RWPE2 (cell line): ENCODE data around the gene SMIM12.
A peak's percentile ranks its signal among the peaks of the same experiment; 100 is the strongest.

ENCODE experiments used
- ATAC-seq: fragments of 200-7000 bp; cut with Tn5 transposase; 3 replicates; pipeline ENCODE4 v1.9.1; 2021; ENCODE audit warnings: low read depth
- DNase-seq: peaks from one replicate; pipeline ENCODE4 v3.0.0-alpha.2; 2020; ENCODE audit warnings: low spot score
- H3K27ac ChIP-seq: fragments of 450-650 bp; 2 replicates; pipeline ENCODE4 v1.5.1; 2017; ENCODE audit warnings: mild to moderate bottlenecking; ENCODE audit not compliant: poor library complexity, severe bottlenecking
- H3K27me3 ChIP-seq: fragments of 250-450 bp; sonication (Bioruptor Pico); 2 replicates; pipeline ENCODE4 v1.5.1; 2021; ENCODE audit warnings: mild to moderate bottlenecking, moderate library complexity; ENCODE audit not compliant: insufficient read depth, poor library complexity, severe bottlenecking
- H3K36me3 ChIP-seq: fragments of 250-450 bp; sonication (Bioruptor Pico); 2 replicates; pipeline ENCODE4 v1.5.1; 2020; ENCODE audit warnings: low read depth, mild to moderate bottlenecking, moderate library complexity
- H3K4me1 ChIP-seq: fragments of 250-450 bp; sonication (Bioruptor Pico); 2 replicates; pipeline ENCODE4 v1.5.1; 2021; ENCODE audit warnings: mild to moderate bottlenecking, moderate library complexity; ENCODE audit not compliant: insufficient read depth, poor library complexity, severe bottlenecking
- H3K4me3 ChIP-seq: fragments of 250-450 bp; sonication (Bioruptor Pico); 2 replicates; pipeline ENCODE4 v1.5.1; 2021; ENCODE audit warnings: mild to moderate bottlenecking, moderate library complexity; ENCODE audit not compliant: severe bottlenecking
- H3K9me3 ChIP-seq: fragments of 250-450 bp; sonication (Bioruptor Pico); 2 replicates; pipeline ENCODE4 v1.5.1; 2021; ENCODE audit warnings: mild to moderate bottlenecking, moderate library complexity; ENCODE audit not compliant: severe bottlenecking
- TF ChIP-seq, protein P1 (sequence below): fragments of 450-650 bp; IDR thresholded peaks from one replicate; pipeline ENCODE4 v1.5.1; 2017; ENCODE audit warnings: mild to moderate bottlenecking, moderate library complexity; ENCODE audit not compliant: poor library complexity, severe bottlenecking

Gene SMIM12

DNA sequence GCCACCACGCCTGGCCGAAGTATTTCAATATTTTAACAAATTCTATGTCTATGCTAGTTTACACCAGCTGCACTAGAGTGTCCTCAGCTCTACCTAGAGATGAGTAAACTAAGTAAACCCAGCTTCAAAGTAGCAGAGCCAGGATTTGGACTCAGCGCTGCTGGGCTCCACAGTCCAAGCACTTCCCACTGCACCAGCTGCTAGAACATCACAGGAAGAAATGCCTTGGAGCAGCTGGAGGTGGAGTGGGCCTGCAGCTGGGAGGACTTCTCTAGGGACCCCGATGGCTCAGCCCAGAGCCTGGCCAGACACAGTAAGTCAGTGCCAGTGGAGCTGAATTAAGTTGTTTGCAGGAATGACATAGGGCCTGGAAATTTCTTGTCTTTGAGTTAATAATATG is 10.2 kb upstream of the SMIM12 start:
- TF ChIP-seq, protein P1, sequence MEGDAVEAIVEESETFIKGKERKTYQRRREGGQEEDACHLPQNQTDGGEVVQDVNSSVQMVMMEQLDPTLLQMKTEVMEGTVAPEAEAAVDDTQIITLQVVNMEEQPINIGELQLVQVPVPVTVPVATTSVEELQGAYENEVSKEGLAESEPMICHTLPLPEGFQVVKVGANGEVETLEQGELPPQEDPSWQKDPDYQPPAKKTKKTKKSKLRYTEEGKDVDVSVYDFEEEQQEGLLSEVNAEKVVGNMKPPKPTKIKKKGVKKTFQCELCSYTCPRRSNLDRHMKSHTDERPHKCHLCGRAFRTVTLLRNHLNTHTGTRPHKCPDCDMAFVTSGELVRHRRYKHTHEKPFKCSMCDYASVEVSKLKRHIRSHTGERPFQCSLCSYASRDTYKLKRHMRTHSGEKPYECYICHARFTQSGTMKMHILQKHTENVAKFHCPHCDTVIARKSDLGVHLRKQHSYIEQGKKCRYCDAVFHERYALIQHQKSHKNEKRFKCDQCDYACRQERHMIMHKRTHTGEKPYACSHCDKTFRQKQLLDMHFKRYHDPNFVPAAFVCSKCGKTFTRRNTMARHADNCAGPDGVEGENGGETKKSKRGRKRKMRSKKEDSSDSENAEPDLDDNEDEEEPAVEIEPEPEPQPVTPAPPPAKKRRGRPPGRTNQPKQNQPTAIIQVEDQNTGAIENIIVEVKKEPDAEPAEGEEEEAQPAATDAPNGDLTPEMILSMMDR = no peak
- ATAC-seq (no peak), DNase-seq (no peak)
- Histone ChIP-seq H3K4me3 (no peak overlapping the region), H3K27ac (no peak overlapping the region), H3K27me3 (peaks cover 31% of the 10 kb centered on the region), H3K4me1 (no peaks in the 10 kb centered on the region), H3K36me3 (no peaks in the 10 kb centered on the region), H3K9me3 (no peaks in the 10 kb centered on the region)

GRCh38 chr1:34868230-34869049 is 8.9 kb upstream of the SMIM12 start:
- Histone ChIP-seq H3K4me3 (no peak overlapping the region), H3K4me1 (no peaks in the 10 kb centered on the region), H3K9me3 (no peaks in the 10 kb centered on the region), H3K36me3 (no peaks in the 10 kb centered on the region), H3K27ac (no peak overlapping the region), H3K27me3 (peaks cover 18% of the 10 kb centered on the region)
- DNase-seq (no peak), ATAC-seq (no peak)
- TF ChIP-seq, protein P1 = no peak

DNA sequence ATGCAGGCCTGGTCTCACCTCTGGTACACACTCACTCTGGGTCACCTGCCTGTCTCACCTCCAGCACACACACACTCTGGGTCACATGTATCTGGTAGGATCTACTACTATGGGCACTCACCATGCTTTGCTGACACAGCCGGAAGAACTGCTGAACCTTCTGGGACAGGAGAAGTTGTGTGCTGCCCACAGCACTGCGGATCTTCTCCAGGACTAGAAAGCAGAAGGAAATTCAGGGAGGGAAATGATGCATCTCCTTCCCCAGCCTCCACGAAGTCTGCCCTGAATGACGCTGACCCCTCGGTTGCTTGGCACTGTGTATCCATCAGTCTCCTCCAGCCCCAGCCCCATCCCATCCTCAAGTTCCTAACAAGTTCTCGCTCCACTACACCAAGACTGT is 7.9 kb upstream of the SMIM12 start:
- TF ChIP-seq, protein P1 = no peak
- no peak for DNase-seq
- no peak overlapping the region for H3K27ac ChIP-seq

DNA sequence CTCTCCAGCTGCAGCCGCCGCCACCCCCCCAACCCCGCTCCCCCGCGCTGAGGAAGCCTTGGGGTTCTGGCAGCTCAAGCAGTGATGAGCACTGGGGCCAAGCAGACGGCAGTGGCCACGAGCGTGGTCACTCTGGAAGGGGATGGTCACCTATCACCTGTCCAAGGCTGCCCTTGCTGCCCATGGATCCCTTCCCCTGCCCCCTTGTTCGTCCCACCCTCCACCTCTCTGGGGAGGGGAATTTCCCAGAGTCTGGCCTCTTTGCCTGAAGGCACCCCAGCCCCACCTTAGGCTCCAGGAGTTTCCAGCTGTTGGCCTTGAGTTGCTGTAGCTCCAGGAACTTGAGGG is 7.2 kb upstream of the SMIM12 start:
- peaks cover 3% of the 10 kb centered on the region for H3K27me3 ChIP-seq
- H3K4me1 ChIP-seq = no peaks in the 10 kb centered on the region
- ATAC-seq (no peak), DNase-seq (no peak)
- no peaks in the 10 kb centered on the region for H3K9me3 ChIP-seq
- TF ChIP-seq, protein P1 = no peak
- H3K4me3 ChIP-seq = peak overlapping the region; percentile 57
- H3K27ac ChIP-seq = no peak overlapping the region
- H3K36me3 ChIP-seq = no peaks in the 10 kb centered on the region

More for the DNA sequence above, 7.9 kb upstream of the SMIM12 start:
- no peak for ATAC-seq
- H3K36me3 ChIP-seq = no peaks in the 10 kb centered on the region
- no peaks in the 10 kb centered on the region for H3K9me3 ChIP-seq
- no peak overlapping the region for H3K4me3 ChIP-seq
- H3K4me1 ChIP-seq = no peaks in the 10 kb centered on the region
- peaks cover 10% of the 10 kb centered on the region for H3K27me3 ChIP-seq
